Body of pancreas (tissue), 4 donors: ENCODE results near the gene PLEKHM1. TPM values are rescaled to one million over a fixed set of nuclear protein-coding genes. Genes with fewer than 3 reads are reported as not detected.

Experiments used
- ATAC-seq: fragments of 150-250 bp; one replicate; pipeline ENCODE4 v1.9.1; 2016
- DNase-seq, 4 donors: peaks; one replicate each; pipeline ENCODE4 v3.0.0-alpha.2; 2019
- H3K27ac ChIP-seq, 4 donors: fragments of 200-600 bp; sonication (generic); 1 replicate in 3 of 4; 2 replicates in 1 of 4; pipeline versions ENCODE4 v1.5.1 to v1.6.1; 2016 to 2019; ENCODE audit warnings: mild to moderate bottlenecking in 1 of 4, mixed read lengths in 1 of 4, moderate library complexity in 1 of 4
- H3K27me3 ChIP-seq, 2 donors: fragments of 200-600 bp; sonication (generic); one replicate each; pipeline ENCODE4 v1.6.0; 2016; ENCODE audit warnings: mild to moderate bottlenecking in 1 of 2
- H3K36me3 ChIP-seq, 2 donors: fragments of 200-600 bp; sonication (generic); replicated peaks in 1 of 2; 2 replicates each; pipeline ENCODE4 v1.5.1; 2016; ENCODE audit warnings: low read depth in 2 of 2; ENCODE audit not compliant: insufficient read depth in 1 of 2
- H3K4me1 ChIP-seq: fragments of 200-600 bp; sonication (generic); one replicate; pipeline ENCODE4 v1.6.0; 2016
- H3K4me3 ChIP-seq, 2 donors: fragments of 200-600 bp; sonication (generic); 1 replicate in 1 of 2; 2 replicates in 1 of 2; pipeline ENCODE4 v1.5.1; 2016 to 2019
- H3K9me3 ChIP-seq, 3 donors: fragments of 200-600 bp; sonication (generic); 1 replicate in 2 of 3; 2 replicates in 1 of 3; pipeline ENCODE4 v1.5.1; 2016
- POLR2A ChIP-seq, 3 donors: fragments of 450-650 bp; IDR thresholded peaks; one replicate each; pipeline ENCODE4 v1.6.1; 2016; ENCODE audit warnings: antibody characterized with exemption in 3 of 3, mild to moderate bottlenecking in 2 of 3
- WGBS, 2 donors: methylation state at CpG; one replicate each; pipeline ENCODE4 v1.1.5; 2017; 5-methylcytosine and 5-hydroxymethylcytosine counted together
- intact Hi-C: fragments of 100-400 bp; cut with DNase I; formaldehyde crosslinking; loops from one replicate; pipeline ENCODE4 v1.15.1; 2023
- total RNA-seq, 2 donors: library from RNA; depleted of rRNA; stranded (reverse); fragments of >200 nt; gene quantifications; one replicate each; pipeline ENCODE4 v1.1.0, GENCODE V29; 2016
- TF ChIP-seq, protein P1 (sequence below), 7 experiments: fragments of 450-650 bp in 4 of 7; fragments of 200-600 bp in 3 of 7; sonication (generic) in 3 of 7; IDR thresholded peaks; one replicate each; pipeline ENCODE4 v1.5.1; 2016 to 2019; ENCODE audit warnings: antibody characterized with exemption in 7 of 7

The PLEKHM1 gene
- total RNA-seq, 2 donors from 2014 or later, result 20.8 to 35.3 TPM

DNA sequence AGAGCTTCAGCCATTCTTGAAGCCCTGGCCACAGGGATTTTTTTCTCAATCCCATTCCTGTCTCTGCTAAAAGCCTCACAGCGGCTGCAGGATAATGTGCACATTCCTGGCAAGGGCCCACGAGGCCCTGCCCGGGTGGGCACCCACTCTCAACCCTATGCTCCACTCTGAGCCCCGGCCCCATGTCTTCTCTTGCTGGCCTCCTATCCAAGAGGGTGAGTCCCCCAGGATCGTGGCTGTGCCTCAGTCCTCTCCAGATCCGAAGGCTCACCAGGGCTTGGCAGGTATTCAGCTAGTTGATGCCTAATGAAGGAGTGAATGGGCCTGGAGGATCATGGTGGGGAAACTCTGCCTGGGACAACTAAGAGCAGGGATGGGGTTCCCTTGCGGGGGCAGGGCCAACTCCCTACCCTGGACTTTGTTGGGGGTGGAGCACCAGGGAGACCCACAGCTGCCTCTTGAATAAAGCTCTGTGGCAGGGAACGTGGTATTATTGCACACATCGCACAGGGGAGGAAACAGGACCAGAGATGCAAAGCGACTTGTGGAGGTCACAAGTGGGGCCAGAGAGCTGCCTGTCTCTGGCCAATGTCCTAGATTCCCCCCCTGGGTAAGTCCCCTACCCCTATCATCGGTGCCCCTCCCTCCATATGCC lies 63.2 kb downstream of the PLEKHM1 start:
- Histone ChIP-seq H3K27me3 (peaks cover 0 to 13% of the 10 kb centered on the region in 2 donors), H3K27ac (no peak overlapping the region), H3K36me3 (no peaks in the 10 kb centered on the region), H3K4me3 (no peak overlapping the region), H3K9me3 (no peaks in the 10 kb centered on the region), H3K4me1 (peaks cover 67% of the 10 kb centered on the region)
- DNase-seq (no peak), ATAC-seq (no peak)
- intact Hi-C loops, result no loop called here
- WGBS, 2 donors, result 65 to 66% methylated on average over 10 to 11 of the region's 11 CpGs
- no peak for TF ChIP-seq POLR2A (IDR thresholded peaks at IDR 0.05)

DNA sequence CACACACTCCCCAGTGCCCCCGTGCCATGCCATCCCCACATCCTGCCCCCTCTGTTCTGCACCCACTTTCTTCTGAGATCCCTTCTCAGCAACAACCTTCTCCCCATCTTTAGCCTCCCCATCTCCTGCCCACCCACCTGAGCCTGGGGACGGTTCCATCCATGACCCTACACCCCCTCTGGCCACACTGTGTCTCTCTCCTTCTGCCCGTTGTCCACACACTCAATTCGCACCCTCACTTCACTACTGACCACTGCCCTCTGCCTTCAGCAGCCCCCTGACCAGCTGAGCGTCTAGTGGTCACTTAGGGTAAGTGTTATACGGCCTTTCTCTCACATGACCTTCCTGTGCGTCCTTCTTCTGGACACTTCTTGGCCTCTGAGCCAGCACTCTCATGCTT lies 64.0 kb downstream of the PLEKHM1 start:
- ATAC-seq, result no peak
- Histone ChIP-seq H3K9me3 (no peaks in the 10 kb centered on the region), H3K4me3 (no peak overlapping the region), H3K4me1 (peaks cover 62% of the 10 kb centered on the region), H3K36me3 (no peaks in the 10 kb centered on the region), H3K27ac (no peak overlapping the region), H3K27me3 (peaks cover 0 to 13% of the 10 kb centered on the region in 2 donors)
- TF ChIP-seq, protein P1, sequence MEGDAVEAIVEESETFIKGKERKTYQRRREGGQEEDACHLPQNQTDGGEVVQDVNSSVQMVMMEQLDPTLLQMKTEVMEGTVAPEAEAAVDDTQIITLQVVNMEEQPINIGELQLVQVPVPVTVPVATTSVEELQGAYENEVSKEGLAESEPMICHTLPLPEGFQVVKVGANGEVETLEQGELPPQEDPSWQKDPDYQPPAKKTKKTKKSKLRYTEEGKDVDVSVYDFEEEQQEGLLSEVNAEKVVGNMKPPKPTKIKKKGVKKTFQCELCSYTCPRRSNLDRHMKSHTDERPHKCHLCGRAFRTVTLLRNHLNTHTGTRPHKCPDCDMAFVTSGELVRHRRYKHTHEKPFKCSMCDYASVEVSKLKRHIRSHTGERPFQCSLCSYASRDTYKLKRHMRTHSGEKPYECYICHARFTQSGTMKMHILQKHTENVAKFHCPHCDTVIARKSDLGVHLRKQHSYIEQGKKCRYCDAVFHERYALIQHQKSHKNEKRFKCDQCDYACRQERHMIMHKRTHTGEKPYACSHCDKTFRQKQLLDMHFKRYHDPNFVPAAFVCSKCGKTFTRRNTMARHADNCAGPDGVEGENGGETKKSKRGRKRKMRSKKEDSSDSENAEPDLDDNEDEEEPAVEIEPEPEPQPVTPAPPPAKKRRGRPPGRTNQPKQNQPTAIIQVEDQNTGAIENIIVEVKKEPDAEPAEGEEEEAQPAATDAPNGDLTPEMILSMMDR (IDR thresholded peaks at IDR 0.05), result no peak
- TF ChIP-seq POLR2A (IDR thresholded peaks at IDR 0.05), result no peak
- intact Hi-C loops, result no loop called here
- no peak for DNase-seq
- WGBS, 2 donors, result 60 to 76% methylated on average over 7 of the region's 7 CpGs

DNA sequence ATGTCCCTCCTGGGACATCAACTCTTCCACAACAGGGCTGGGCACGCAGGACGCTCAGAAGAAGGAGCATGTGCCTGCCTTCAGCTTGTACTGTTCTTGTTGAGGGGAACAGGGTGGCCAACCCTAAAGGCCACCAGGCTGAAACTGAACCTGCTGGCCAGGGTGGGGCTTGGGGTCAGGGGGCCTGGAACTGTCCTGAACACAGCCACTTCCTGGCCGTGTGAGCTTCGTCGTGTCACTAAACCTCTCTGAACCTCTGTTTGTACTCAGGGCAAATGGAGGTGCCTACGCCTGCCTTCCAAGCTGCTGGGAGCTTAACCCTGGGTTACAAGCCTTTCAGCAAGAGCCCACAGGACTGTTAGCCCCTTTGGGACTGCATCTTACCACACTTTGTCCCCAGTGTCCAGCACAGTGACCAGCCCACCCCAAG lies 64.5 kb downstream of the PLEKHM1 start:
- no peak overlapping the region for H3K4me3 ChIP-seq
- H3K27ac ChIP-seq, result peak overlapping the region in 3 of 4 donors; percentile 72 to 84 (median 76)
- 20 to 45% methylated on average over 2 to 6 of the region's 6 CpGs for WGBS, 2 donors
- H3K9me3 ChIP-seq, result no peaks in the 10 kb centered on the region
- peaks cover 56% of the 10 kb centered on the region for H3K4me1 ChIP-seq
- no peak for ATAC-seq
- intact Hi-C loops, result no loop called here
- TF ChIP-seq POLR2A (IDR thresholded peaks at IDR 0.05), result no peak
- TF ChIP-seq, protein P1 (IDR thresholded peaks at IDR 0.05), result no peak
- no peak for DNase-seq
- H3K27me3 ChIP-seq, result peaks cover 0 to 9% of the 10 kb centered on the region in 2 donors
- no peaks in the 10 kb centered on the region for H3K36me3 ChIP-seq

DNA sequence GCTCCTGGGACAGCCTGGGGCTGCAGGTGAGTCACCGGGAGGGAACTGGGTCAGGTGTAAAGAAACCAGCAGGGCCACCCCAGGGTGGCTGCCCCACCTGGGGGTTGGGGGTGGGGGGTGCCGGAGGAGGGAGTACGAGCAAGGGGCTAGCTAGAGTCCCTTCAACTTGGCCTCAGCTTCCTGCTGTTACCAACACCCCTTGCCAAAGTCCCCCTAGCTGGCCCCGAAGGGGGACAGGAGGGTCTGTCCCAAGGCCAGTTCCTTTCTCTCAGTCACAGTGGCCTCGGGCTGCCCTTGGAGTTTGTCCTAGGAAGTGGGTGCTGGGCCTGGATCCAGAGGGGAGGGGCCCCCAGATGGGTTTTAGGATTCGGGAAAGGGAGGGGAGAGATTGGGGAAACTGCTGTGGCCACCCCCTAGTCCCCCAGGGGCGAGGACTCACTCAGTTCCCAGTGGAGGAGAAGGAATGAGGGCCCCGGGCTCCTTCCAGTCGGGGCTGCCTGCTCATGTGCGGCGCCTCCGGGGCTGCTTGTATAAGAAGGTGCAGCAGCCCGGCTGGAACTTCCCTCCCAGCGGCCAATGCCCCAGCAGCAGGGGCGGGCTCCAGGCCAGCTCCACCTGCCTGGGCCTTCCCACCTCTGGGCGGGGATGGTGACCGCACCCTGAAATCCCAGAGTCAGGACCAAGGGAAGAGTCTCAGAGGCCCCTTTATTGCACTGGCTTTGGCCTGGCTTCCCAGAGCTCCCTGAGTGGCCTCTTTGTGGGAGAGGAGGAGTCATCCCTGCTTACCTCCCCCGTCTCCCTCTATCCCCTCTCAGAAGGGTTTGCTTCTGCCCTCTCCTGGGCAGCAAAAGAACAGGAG lies 65.2 kb downstream of the PLEKHM1 start:
- TF ChIP-seq, protein P1 (IDR thresholded peaks at IDR 0.05), result peak in 5 of 7 experiments; percentile 27 to 56 (median 36)
- peak; percentile 50 to 81 (median 80) for TF ChIP-seq POLR2A (IDR thresholded peaks at IDR 0.05)
- Histone ChIP-seq H3K4me1 (peaks cover 50% of the 10 kb centered on the region), H3K36me3 (no peaks in the 10 kb centered on the region), H3K9me3 (no peaks in the 10 kb centered on the region), H3K27me3 (peaks cover 0 to 2% of the 10 kb centered on the region in 2 donors), H3K4me3 (no peak overlapping the region), H3K27ac (peak overlapping the region; percentile 42 to 84 (median 74))
- DNase-seq, result peak; percentile 77 to 89 (median 86)
- WGBS, 2 donors, result 18 to 19% methylated on average over 14 to 16 of the region's 18 CpGs
- intact Hi-C loops, result no loop called here
- ATAC-seq, result peak; percentile 75

DNA sequence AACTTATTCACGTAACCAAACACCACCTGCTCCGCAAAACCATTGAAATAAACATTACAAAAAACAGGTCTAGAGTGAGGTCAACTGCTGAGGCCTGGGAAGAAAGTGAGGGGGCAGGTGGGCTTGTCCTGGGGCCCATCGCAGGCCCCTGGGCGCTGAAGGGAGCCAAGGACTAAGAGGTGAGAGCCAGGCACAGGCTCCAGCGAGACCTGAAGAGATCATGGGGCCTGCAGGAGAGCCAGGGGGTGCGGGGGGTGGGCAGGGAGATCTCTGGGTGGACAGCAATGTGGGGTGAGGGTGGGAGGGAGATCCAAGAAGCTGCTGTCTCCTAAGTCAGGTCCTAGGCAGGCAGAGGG lies 65.8 kb downstream of the PLEKHM1 start:
- H3K27me3 ChIP-seq, result no peaks in the 10 kb centered on the region
- H3K4me3 ChIP-seq, result no peak overlapping the region
- ATAC-seq (no peak), DNase-seq (no peak)
- intact Hi-C loops, result no loop called here
- WGBS, 2 donors, result 67 to 84% methylated on average over 5 to 6 of the region's 6 CpGs
- H3K4me1 ChIP-seq, result peaks cover 45% of the 10 kb centered on the region
- no peaks in the 10 kb centered on the region for H3K36me3 ChIP-seq
- TF ChIP-seq POLR2A (IDR thresholded peaks at IDR 0.05), result no peak
- TF ChIP-seq, protein P1 (IDR thresholded peaks at IDR 0.05), result no peak
- peak overlapping the region in 3 of 4 donors; percentile 72 to 84 (median 76) for H3K27ac ChIP-seq
- H3K9me3 ChIP-seq, result no peaks in the 10 kb centered on the region
